IPS DF 4.7 (cell line): ENCODE data around the gene RNF217.
"Not testable (repeated sequence)": the region's sequence is repeated elsewhere in the genome, so short reads cannot be mapped to it uniquely, and the experiment has no call there.

Experiments used
- DNase-seq: peaks from one replicate; pipeline ENCODE4 v3.0.0-alpha.2; 2013; ENCODE audit warnings: low spot score; ENCODE audit errors: extremely low read depth

RNF217 gene

GRCh38 chr6:124962639-124963415, 590 bp downstream of the RNF217 start:
- DNase-seq, result no peak

GRCh38 chr6:124963416-124963785, 1.2 kb downstream of the RNF217 start:
- DNase-seq, result no peak

- DNase-seq, result no peak
Observed at GRCh38 chr6:124963831-124964763, 1.9 kb downstream of the RNF217 start.

- DNase-seq, result no peak
Observed at GRCh38 chr6:124964764-124965105, 2.5 kb downstream of the RNF217 start.

- DNase-seq, result not testable (repeated sequence)
Observed at GRCh38 chr6:124965424-124965850, 3.2 kb downstream of the RNF217 start.

GRCh38 chr6:124967444-124967843, 5.2 kb downstream of the RNF217 start:
- DNase-seq, result no peak

GRCh38 chr6:124968401-124968800, 6.2 kb downstream of the RNF217 start:
- DNase-seq, result no peak

- DNase-seq, result no peak
Observed at GRCh38 chr6:124970243-124970642, 8.0 kb downstream of the RNF217 start.

- no peak for DNase-seq
Observed at GRCh38 chr6:124970763-124971162, 8.5 kb downstream of the RNF217 start.

GRCh38 chr6:124973780-124974179, 11.5 kb downstream of the RNF217 start:
- DNase-seq, result no peak

- DNase-seq, result no peak
Observed at GRCh38 chr6:124974771-124975377, 12.6 kb downstream of the RNF217 start.

GRCh38 chr6:124977067-124977908, 15.1 kb downstream of the RNF217 start:
- no peak for DNase-seq

GRCh38 chr6:124978451-124979293, 16.4 kb downstream of the RNF217 start:
- no peak for DNase-seq

GRCh38 chr6:124979294-124979678, 17.0 kb downstream of the RNF217 start:
- DNase-seq, result no peak

GRCh38 chr6:124982669-124983068, 20.4 kb downstream of the RNF217 start:
- no peak for DNase-seq

- DNase-seq, result no peak
Observed at GRCh38 chr6:124983383-124984083, 21.3 kb downstream of the RNF217 start.

GRCh38 chr6:124984668-124985338, 22.6 kb downstream of the RNF217 start:
- DNase-seq, result no peak

GRCh38 chr6:124986164-124986563, 23.9 kb downstream of the RNF217 start:
- DNase-seq, result no peak

GRCh38 chr6:124987291-124987690, 25.1 kb downstream of the RNF217 start:
- no peak for DNase-seq
